Muscle layer of duodenum (tissue), 2 donors: ENCODE data around the gene FZD4.

Experiments
- H3K27ac ChIP-seq: one replicate; pipeline ENCODE4 v1.7.0; 2013; ENCODE audit warnings: mild to moderate bottlenecking, low read length
- H3K27me3 ChIP-seq: one replicate; pipeline ENCODE4 v1.7.0; 2013; ENCODE audit warnings: low read depth, mild to moderate bottlenecking, control low read depth, low read length
- H3K36me3 ChIP-seq, 2 donors: one replicate each; pipeline ENCODE4 v1.7.0; 2013; ENCODE audit warnings: low read length in 2 of 2, control low read depth in 1 of 2, mild to moderate bottlenecking in 1 of 2; ENCODE audit not compliant: insufficient read depth in 2 of 2, control insufficient read depth in 1 of 2
- H3K4me1 ChIP-seq, 2 donors: one replicate each; pipeline ENCODE4 v1.7.0; 2013; ENCODE audit warnings: low read length in 2 of 2, mild to moderate bottlenecking in 2 of 2, control low read depth in 1 of 2, moderate library complexity in 1 of 2; ENCODE audit not compliant: insufficient read depth in 2 of 2, control insufficient read depth in 1 of 2
- H3K4me3 ChIP-seq, 2 donors: one replicate each; pipeline ENCODE4 v1.7.0; 2013; ENCODE audit warnings: low read length in 2 of 2, low read depth in 1 of 2, mild to moderate bottlenecking in 1 of 2
- H3K9me3 ChIP-seq, 2 donors: one replicate each; pipeline ENCODE4 v1.7.0; 2013; ENCODE audit warnings: low read length in 2 of 2, control low read depth in 1 of 2, mild to moderate bottlenecking in 1 of 2; ENCODE audit not compliant: control insufficient read depth in 1 of 2
- donor health status: healthy.

FZD4 gene

DNA sequence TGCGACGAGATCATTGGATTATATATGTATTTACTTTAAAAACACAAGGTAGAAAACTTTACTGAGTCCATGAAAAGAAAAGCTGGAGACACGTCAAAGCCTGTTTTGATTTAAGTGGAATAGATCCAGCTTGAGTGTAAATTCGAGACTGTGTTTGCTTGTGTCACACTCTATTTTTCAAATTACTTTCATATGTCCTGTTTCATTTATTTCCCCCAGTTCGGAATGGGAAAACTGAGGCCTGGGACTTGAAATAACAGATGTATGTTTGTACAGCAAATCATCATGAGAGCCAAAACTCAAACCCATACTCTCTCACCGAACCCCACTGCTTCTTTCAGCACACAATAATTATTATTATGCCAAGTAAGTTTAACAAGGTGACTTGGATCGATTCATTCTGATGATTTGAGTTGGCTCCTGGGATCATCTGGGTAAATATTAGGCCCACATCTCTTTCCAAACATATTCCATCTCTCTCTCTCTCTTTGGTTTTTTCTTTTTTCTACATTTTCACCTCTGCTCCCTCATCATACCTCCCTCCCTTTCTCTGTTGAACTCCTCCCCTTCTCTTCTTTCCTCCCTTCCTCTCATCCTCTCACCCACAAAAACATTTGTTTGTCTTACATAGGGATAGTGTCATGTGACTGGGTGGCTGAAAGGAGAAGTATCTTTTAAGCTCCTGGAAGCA lies 21.2 kb downstream of the FZD4 start:
- Histone ChIP-seq H3K27me3 (no peaks in the 10 kb centered on the region), H3K4me1 (peaks cover 0 to 16% of the 10 kb centered on the region in 2 donors), H3K27ac (no peak overlapping the region)

DNA sequence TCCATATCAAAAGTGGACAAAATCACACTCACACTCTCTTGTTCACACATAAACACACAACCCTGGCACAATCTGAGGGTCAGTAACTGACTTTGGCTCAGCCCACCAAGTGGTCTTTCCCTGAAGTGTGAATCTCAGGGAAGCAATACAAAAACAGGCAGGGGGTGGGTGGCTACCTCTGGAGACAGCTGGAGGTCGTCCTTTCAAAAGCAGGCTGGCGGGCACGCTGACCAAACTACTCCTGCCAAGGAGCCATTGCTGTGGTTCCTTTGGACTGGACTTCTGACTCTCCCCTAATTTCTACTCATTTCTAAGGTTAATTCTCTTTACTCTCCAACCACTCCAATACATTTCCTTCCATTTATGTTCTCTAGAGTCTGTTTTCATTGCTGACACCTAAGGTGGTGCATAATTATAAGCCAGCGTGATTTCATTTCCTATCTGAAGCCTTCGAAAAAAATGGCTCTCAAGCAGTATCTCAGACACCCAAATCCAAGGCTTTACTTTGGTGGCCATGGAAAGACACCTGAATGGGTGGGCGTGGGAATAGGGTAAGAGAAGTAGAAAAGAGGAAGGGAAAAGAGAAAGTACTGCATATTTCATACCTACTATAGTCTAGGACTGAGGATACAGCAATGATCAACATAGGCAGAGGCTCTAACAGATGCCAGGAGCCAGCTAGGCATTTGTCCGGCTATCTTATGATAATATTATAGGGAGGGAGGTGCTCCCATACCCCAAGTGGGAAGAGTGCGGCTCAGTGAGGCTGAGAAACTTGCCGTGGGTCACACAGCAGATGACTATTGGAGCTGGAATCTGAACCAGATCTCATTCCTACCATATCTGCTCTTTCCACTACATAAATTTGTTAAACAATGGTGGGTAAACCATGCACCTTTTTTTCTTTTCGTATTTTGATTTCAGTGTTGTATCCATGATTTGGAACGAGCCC lies 22.0 kb downstream of the FZD4 start:
- Histone ChIP-seq H3K4me3 (no peak overlapping the region), H3K27ac (no peak overlapping the region), H3K9me3 (no peaks in the 10 kb centered on the region), H3K4me1 (peaks cover 0 to 16% of the 10 kb centered on the region in 2 donors), H3K27me3 (no peaks in the 10 kb centered on the region), H3K36me3 (no peaks in the 10 kb centered on the region)

More for the DNA sequence above, 21.2 kb downstream of the FZD4 start:
- Histone ChIP-seq H3K4me3 (no peak overlapping the region), H3K9me3 (no peaks in the 10 kb centered on the region), H3K36me3 (no peaks in the 10 kb centered on the region)

DNA sequence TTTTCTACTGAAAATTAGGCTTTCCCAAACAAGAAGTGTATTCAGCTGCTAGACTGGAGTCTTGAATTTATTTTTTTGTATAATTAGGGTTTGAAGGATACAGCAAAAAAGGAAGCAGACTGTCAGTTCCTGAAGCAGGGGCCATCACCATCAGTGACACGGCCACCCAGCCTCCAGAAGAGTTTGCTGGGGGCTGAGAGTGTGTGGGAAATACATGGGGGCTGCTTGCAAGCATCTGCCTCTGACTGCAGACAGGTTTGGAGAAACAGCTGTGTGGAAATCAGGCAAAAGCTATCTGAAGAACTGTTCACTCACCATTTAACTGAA lies 23.0 kb downstream of the FZD4 start:
- H3K9me3 ChIP-seq, result no peaks in the 10 kb centered on the region
- no peak overlapping the region for H3K4me3 ChIP-seq
- no peak overlapping the region for H3K27ac ChIP-seq
- no peaks in the 10 kb centered on the region for H3K27me3 ChIP-seq
- H3K4me1 ChIP-seq, result peaks cover 0 to 16% of the 10 kb centered on the region in 2 donors
- no peaks in the 10 kb centered on the region for H3K36me3 ChIP-seq

DNA sequence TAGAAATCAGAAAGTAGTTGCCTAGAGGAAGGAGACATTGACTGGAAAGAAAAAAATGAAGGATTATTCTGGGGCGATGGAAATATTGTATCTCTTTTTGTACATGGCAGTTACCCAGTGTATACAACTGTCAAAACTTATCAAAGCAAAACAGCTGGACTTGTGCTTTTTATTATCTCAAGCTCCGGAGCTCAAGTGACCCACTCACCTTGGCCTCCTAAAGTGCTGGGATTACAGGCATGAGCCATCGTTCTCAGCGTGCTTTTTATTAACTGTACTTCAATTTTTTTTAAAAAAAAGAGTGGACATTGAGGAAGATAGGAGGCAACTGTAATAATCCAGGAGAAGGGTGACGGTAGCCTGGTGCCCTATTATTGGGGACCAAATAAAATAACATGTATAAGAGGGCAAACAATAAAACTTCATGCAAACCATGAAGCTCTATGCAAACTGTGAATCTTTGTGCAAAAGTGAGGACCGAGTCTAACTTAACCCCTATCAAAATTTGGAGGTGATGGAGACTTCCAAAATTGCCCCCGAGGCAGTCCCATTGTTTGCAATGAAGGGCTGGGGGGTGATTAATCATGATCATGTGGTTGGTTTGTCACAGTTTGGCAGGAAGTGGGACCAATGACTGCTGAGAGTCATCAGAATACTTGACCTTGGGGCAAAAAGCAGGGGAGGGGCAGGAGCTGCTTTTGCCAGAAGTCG lies 23.5 kb downstream of the FZD4 start:
- no peak overlapping the region for H3K4me3 ChIP-seq
- no peaks in the 10 kb centered on the region for H3K9me3 ChIP-seq
- no peaks in the 10 kb centered on the region for H3K36me3 ChIP-seq
- H3K27ac ChIP-seq, result no peak overlapping the region
- no peaks in the 10 kb centered on the region for H3K27me3 ChIP-seq
- peaks cover 0 to 16% of the 10 kb centered on the region in 2 donors for H3K4me1 ChIP-seq

DNA sequence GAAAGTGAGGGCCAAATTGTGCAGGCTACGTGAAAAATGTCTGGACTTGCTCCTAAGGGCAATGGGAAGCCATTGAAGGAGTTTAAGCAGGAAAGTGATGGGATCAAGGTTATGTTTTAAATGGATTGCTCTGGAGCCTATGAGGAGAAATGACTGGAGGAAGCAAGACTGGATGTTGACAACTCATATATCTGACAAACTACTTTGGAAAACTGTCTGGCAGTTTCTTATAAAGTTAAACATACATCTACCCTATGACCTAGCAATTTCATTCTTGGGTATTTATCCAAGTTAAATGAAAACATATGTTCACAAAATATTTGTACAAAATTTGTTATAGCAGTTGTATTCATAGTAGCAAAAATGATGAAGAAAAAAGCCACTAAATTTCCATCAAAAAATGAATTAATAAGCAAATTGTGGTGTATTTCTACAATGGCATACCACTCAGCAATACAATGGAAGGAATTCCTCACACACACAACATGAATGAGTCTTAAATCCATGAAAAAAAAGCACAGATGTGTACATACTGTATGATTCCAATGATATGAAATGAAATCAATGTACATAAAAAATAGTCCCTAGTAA lies 24.1 kb downstream of the FZD4 start:
- H3K4me3 ChIP-seq, result no peak overlapping the region
- no peaks in the 10 kb centered on the region for H3K9me3 ChIP-seq
- H3K27me3 ChIP-seq, result no peaks in the 10 kb centered on the region
- no peaks in the 10 kb centered on the region for H3K36me3 ChIP-seq
- H3K27ac ChIP-seq, result no peak overlapping the region
- H3K4me1 ChIP-seq, result peaks cover 0 to 16% of the 10 kb centered on the region in 2 donors

DNA sequence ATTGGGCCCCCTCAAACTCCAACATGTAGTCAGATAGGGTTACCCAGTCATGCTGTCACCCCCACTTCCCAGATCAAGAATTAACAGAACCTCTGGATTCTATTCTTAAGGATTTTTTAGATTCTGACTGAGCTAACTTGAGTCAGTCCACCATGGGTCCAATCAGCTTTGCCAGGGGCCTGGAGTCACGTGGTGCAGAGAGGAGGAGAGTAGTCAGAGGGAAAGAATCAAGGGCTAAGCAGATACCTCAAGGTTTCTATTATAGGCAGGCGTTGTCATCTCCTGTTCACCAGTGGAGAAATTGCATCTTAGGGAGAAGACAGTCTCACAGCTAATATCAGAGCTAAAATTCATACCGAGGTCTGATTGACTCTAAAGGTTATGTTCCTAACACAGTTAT lies 28.2 kb downstream of the FZD4 start:
- Histone ChIP-seq H3K4me3 (no peak overlapping the region), H3K27me3 (no peaks in the 10 kb centered on the region), H3K4me1 (peaks cover 0 to 16% of the 10 kb centered on the region in 2 donors), H3K36me3 (no peaks in the 10 kb centered on the region), H3K9me3 (no peaks in the 10 kb centered on the region), H3K27ac (no peak overlapping the region)

DNA sequence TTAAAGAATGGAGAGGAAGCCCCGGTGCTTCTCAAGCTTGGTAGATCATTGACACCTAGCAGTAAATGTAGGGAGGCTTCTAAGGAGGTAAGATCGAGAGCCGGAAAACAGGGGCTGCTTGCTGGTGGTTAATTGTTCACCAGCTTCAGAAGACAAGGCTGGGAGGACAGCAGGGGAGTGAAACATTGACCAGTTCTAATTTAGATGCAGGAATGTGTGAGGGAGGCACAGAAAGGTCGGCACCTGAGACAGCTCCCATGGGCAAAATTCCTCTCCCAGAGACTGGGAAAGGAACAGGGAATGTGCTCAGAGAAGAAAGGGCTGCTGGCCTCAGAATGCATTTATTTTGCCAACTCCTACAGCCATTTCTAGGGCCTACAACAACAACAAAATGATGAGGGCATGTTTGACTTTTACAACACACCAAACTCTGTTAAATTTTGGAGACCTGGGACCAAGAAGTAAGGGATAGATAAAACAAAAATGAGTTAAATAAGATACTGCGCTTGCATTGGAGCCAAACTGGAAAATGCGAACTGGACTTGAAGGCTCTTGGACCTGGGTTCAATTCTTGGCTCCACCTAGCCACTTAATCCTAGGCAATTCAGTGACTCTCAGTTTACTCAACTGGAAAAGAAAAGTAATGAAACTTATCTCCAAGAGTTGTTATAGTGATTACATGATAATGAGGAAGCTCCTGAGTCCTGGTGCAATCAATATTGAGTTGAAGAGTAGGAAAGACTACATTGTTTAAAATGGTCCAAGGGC lies 31.0 kb downstream of the FZD4 start:
- H3K4me1 ChIP-seq, result peaks cover 0 to 6% of the 10 kb centered on the region in 2 donors
- no peaks in the 10 kb centered on the region for H3K9me3 ChIP-seq
- H3K36me3 ChIP-seq, result no peaks in the 10 kb centered on the region
- H3K4me3 ChIP-seq, result no peak overlapping the region
- no peak overlapping the region for H3K27ac ChIP-seq
- no peaks in the 10 kb centered on the region for H3K27me3 ChIP-seq

DNA sequence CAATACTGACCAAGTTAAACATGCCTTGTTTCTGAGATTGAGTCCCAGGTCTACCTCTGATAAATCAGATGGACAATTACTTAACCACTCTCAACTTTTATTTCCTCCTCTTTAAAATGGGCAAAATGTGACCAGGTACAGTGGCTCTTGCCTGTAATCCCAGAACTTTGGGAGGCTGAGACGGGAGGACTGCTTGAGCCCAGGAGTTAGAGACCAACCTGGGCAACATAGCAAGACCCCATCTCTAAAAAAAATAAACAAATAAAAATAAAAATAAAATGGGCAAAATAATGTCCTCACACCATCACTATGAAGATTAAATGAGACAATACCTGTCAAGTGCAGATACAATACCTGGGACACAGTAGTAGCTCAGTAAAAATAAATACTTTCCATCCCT lies 33.0 kb downstream of the FZD4 start:
- no peak overlapping the region for H3K4me3 ChIP-seq
- H3K36me3 ChIP-seq, result no peaks in the 10 kb centered on the region
- no peak overlapping the region for H3K27ac ChIP-seq
- H3K9me3 ChIP-seq, result no peaks in the 10 kb centered on the region
- no peaks in the 10 kb centered on the region for H3K27me3 ChIP-seq
- H3K4me1 ChIP-seq, result peaks cover 0 to 6% of the 10 kb centered on the region in 2 donors

DNA sequence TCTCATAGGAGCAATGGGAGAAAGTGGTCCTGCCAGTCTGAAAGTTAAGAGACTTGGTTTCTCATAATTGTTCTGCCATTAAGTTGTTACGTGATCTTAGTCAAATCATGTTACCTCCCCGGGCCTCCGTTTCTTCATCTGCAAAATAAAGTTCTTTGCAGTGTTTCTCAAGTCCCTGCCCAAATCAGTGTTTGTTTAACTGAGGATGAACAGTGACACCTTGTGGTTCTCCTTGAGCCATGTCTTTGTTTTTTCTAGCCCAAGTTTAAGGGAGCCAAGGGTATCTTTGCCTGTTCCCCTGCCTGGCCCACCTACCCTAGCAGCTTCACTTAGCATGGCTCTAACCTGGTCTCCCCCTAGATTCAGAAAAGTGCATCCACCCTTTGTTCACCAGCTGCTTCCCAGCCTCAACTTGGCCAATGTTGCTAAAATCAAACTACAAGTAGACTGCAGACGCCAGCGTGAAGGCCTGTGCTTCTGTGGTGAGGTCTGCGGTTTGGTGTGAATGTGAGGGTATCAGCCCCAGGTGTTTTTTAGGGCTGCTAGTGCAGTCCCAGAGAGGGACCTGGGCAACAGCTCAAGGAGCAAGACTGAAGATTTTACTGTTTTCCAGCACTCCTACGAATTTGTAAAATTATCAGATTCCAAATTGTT lies 35.5 kb downstream of the FZD4 start:
- H3K4me3 ChIP-seq, result no peak overlapping the region
- H3K27me3 ChIP-seq, result no peaks in the 10 kb centered on the region
- no peaks in the 10 kb centered on the region for H3K36me3 ChIP-seq
- peaks cover 0 to under 1% of the 10 kb centered on the region in 2 donors for H3K4me1 ChIP-seq
- peak overlapping the region; percentile 39 for H3K27ac ChIP-seq
- H3K9me3 ChIP-seq, result no peaks in the 10 kb centered on the region

DNA sequence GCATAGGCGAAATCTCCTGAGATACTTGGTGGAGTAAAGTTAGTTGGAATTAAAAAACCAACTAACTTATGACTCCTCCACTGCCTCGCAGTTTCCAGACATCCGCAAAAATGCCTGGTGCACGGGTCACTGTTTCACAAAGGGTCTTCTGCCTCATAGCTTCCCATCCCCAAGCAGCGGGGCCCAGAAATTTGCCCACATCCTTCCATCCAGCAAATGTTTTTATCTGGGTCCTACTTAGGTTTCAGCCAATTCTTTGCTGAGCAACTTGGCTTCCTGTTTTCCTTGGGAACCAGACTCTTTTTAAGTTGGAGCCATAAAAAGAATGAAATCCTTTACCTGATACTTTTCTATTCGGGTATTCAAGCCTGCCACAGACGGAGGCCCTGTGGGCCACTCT lies 36.2 kb downstream of the FZD4 start:
- H3K27ac ChIP-seq, result peak overlapping the region; percentile 39
- H3K4me3 ChIP-seq, result no peak overlapping the region
- H3K36me3 ChIP-seq, result no peaks in the 10 kb centered on the region

More for the DNA sequence above, 36.2 kb downstream of the FZD4 start:
- no peaks in the 10 kb centered on the region for H3K4me1 ChIP-seq
- no peaks in the 10 kb centered on the region for H3K9me3 ChIP-seq
- no peaks in the 10 kb centered on the region for H3K27me3 ChIP-seq
